ENCODE data around the gene BTBD9.

The BTBD9 gene

GRCh38 chr6:38583523-38583922 is 56.2 kb downstream of the BTBD9 start:
- H3K4me3 ChIP-seq (ENCODE audit: low read depth, low read length), result no peak overlapping the region
- H3K36me3 ChIP-seq, result peaks cover 3% of the 10 kb centered on the region; the same call in 1 of the 2 replicates
- H3K27ac ChIP-seq, result no peak overlapping the region
- no peak for TF ChIP-seq CTCF (IDR thresholded peaks at IDR 0.05; ENCODE audit: low read depth, low read length)
- no peak for DNase-seq
- no peaks in the 10 kb centered on the region for H3K9me3 ChIP-seq (ENCODE audit: severe bottlenecking)
- H3K27me3 ChIP-seq (ENCODE audit: insufficient read depth, low read depth, severe bottlenecking), result no peaks in the 10 kb centered on the region

- no peaks in the 10 kb centered on the region for H3K27me3 ChIP-seq (ENCODE audit: insufficient read depth, low read depth, severe bottlenecking)
- no peak for TF ChIP-seq CTCF (IDR thresholded peaks at IDR 0.05; ENCODE audit: low read depth, low read length)
Observed at GRCh38 chr6:38580030-38580429, 59.7 kb downstream of the BTBD9 start.

GRCh38 chr6:38579010-38579628 is 60.6 kb downstream of the BTBD9 start:
- Histone ChIP-seq H3K4me3 (ENCODE audit: low read depth, low read length) (no peak overlapping the region), H3K9me3 (ENCODE audit: severe bottlenecking) (no peaks in the 10 kb centered on the region), H3K36me3 (peaks cover 3% of the 10 kb centered on the region; the same call in 1 of the 2 replicates), H3K27me3 (ENCODE audit: insufficient read depth, low read depth, severe bottlenecking) (no peaks in the 10 kb centered on the region), H3K27ac (no peak overlapping the region)
- TF ChIP-seq CTCF (IDR thresholded peaks at IDR 0.05; ENCODE audit: low read depth, low read length), result no peak
- DNase-seq, result no peak

More at GRCh38 chr6:38580030-38580429, 59.7 kb downstream of the BTBD9 start:
- no peak for DNase-seq
- Histone ChIP-seq H3K36me3 (peaks cover 3% of the 10 kb centered on the region; the same call in 1 of the 2 replicates), H3K4me3 (ENCODE audit: low read depth, low read length) (no peak overlapping the region), H3K9me3 (ENCODE audit: severe bottlenecking) (no peaks in the 10 kb centered on the region), H3K27ac (no peak overlapping the region)

GRCh38 chr6:38578075-38578474 is 61.7 kb downstream of the BTBD9 start:
- no peak for DNase-seq
- Histone ChIP-seq H3K27me3 (ENCODE audit: insufficient read depth, low read depth, severe bottlenecking) (no peaks in the 10 kb centered on the region), H3K36me3 (peaks cover 3% of the 10 kb centered on the region; the same call in 1 of the 2 replicates), H3K9me3 (ENCODE audit: severe bottlenecking) (no peaks in the 10 kb centered on the region), H3K27ac (no peak overlapping the region), H3K4me3 (ENCODE audit: low read depth, low read length) (no peak overlapping the region)
- TF ChIP-seq CTCF (IDR thresholded peaks at IDR 0.05; ENCODE audit: low read depth, low read length), result no peak

GRCh38 chr6:38577492-38577891 is 62.2 kb downstream of the BTBD9 start:
- peaks cover 3% of the 10 kb centered on the region; the same call in 1 of the 2 replicates for H3K36me3 ChIP-seq
- no peaks in the 10 kb centered on the region for H3K27me3 ChIP-seq (ENCODE audit: insufficient read depth, low read depth, severe bottlenecking)
- H3K27ac ChIP-seq, result no peak overlapping the region
- DNase-seq, result no peak
- H3K4me3 ChIP-seq (ENCODE audit: low read depth, low read length), result no peak overlapping the region
- no peaks in the 10 kb centered on the region for H3K9me3 ChIP-seq (ENCODE audit: severe bottlenecking)
- TF ChIP-seq CTCF (IDR thresholded peaks at IDR 0.05; ENCODE audit: low read depth, low read length), result no peak

All from WERI-Rb-1 (cell line).